Gastrocnemius medialis (tissue), 4 donors: Measurements from ENCODE around the gene CBY2.

Experiments used
- POLR2A ChIP-seq, 2 donors: fragments of 450-650 bp; IDR thresholded peaks; one replicate each; pipeline ENCODE4 v1.6.1; 2017; ENCODE audit warnings: antibody characterized with exemption in 2 of 2, mild to moderate bottlenecking in 2 of 2, moderate library complexity in 2 of 2
- TF ChIP-seq, protein P1 (sequence below), 5 experiments: fragments of 450-650 bp in 3 of 5; fragments of 200-600 bp in 2 of 5; sonication (generic) in 2 of 5; IDR thresholded peaks in 4 of 5; conservative IDR thresholded peaks in 1 of 5; 1 replicate in 4 of 5; 2 replicates in 1 of 5; pipeline ENCODE4 v1.5.1; 2016 to 2019; ENCODE audit warnings: antibody characterized with exemption in 5 of 5, mild to moderate bottlenecking in 3 of 5, moderate library complexity in 3 of 5

DNA sequence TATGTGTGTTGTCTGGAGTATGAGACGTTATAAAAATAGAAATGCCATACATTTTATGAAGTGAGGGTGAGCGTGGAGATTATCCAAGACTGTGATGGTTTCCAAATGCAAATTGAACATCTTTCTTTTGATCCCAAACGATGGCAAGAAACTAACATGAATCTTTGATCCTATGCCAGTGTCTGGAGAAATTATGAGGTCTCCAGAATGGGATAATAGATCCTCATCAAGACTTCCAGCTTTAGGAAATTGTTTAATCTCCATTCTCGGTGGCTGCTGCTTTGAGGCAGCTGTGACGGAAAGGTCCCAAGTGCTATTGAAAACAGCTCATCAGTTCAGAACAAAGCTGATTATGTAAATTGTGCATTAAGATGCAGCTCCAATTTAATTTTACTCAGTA lies 30.8 kb downstream of the CBY2 start:
- TF ChIP-seq, protein P1, sequence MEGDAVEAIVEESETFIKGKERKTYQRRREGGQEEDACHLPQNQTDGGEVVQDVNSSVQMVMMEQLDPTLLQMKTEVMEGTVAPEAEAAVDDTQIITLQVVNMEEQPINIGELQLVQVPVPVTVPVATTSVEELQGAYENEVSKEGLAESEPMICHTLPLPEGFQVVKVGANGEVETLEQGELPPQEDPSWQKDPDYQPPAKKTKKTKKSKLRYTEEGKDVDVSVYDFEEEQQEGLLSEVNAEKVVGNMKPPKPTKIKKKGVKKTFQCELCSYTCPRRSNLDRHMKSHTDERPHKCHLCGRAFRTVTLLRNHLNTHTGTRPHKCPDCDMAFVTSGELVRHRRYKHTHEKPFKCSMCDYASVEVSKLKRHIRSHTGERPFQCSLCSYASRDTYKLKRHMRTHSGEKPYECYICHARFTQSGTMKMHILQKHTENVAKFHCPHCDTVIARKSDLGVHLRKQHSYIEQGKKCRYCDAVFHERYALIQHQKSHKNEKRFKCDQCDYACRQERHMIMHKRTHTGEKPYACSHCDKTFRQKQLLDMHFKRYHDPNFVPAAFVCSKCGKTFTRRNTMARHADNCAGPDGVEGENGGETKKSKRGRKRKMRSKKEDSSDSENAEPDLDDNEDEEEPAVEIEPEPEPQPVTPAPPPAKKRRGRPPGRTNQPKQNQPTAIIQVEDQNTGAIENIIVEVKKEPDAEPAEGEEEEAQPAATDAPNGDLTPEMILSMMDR (IDR thresholded peaks at IDR 0.05 in 4 of 5, conservative IDR thresholded peaks at IDR 0.05 in 1 of 5): no peak
- TF ChIP-seq POLR2A (IDR thresholded peaks at IDR 0.05): no peak
